ENCODE data around the gene PIEZO1. TPM values are rescaled to one million over a fixed set of nuclear protein-coding genes. Genes with fewer than 3 reads are reported as not detected.

The PIEZO1 gene
- polyA plus RNA-seq, 2 of the 4 experiments (the other 2 are of a cell fraction): 26.1 to 84.7 TPM

DNA sequence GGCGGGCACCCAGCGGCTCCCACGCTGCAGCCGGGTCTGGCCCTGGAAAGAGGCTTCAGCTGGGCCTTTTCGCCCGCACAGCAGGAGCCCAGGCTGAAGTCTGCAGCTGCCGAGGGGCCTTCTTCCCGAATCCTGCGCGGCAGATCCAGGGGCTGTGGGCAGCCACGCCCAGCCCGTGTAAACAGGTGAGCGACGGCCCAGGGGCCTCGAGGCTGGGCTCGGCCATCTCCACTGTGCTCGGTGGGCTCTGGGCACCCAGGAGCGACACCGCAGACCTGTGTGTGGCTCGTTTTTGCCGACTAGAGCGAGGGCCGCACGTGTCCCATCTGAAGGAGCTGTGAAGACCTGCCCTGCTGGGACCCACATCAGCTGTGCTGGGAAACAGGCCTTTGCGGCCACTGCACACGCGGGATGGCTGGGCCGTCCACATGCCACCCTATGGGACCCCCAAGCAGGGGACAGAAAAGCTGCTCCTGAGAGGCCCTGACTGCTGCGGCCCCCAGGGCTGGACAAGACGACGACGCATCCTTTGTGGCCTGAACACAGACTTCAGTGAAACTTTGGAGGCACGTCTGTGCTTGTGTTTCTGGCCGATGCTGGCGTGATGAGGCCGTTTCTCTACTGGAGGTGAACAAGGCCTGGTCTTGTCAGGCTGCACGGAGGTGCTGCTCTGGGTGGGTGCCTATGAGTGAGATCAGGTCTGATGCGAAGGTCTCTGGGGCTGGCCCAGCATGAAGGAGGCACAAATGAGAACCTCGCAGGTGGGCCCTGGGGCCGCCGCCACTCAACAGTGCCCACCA lies 31.9 kb upstream of the PIEZO1 start (continued):
- TF ChIP-seq, protein P1, sequence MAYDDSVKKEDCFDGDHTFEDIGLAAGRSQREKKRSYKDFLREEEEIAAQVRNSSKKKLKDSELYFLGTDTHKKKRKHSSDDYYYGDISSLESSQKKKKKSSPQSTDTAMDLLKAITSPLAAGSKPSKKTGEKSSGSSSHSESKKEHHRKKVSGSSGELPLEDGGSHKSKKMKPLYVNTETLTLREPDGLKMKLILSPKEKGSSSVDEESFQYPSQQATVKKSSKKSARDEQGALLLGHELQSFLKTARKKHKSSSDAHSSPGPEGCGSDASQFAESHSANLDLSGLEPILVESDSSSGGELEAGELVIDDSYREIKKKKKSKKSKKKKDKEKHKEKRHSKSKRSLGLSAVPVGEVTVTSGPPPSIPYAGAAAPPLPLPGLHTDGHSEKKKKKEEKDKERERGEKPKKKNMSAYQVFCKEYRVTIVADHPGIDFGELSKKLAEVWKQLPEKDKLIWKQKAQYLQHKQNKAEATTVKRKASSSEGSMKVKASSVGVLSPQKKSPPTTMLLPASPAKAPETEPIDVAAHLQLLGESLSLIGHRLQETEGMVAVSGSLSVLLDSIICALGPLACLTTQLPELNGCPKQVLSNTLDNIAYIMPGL (CRISPR knock-in tag; IDR thresholded peaks at IDR 0.05; ENCODE audit: borderline replicate concordance): no peak

DNA sequence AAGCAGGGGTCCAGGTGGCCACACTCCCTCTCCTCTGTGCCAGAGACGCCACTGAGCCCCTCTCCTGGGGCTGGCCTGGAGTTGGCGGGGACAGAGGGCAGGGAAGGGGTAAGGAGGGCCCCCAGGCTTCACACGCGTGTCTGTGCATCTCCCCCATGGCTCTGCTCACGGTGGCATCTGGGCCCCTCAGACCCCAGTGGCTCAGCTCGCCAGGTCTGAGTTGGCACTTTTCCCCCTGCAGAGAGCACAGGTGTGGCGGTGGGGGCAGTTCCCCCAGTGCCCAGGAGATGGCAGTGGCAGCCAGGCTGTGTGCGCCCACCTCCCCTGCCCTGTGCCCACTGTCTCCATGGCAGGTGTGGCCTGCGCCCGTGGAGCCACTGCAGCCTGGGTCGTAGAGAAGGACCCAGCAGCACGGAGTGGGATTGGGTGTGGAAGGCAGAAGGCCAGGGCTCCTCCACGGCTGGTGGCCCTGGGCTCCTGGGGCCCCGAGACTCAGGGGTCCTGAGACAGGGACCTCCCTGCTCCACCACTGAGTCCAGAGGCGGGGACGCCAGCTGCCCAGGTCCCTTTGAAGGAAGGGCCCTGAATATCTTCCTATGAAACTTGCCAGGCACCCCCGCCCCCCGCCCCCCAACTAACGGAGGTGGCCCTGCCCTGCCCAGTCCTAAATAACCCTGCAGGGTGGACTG lies 31.0 kb upstream of the PIEZO1 start:
- CTCF ChIA-PET: interaction anchor here (0.5 to 5.9 kb wide), 19 partner anchors 11 to 354 kb away, joined by 3 to 39 read pairs (median 3); partner anchors contain the start of genes GALNS and TRAPPC2L
- ATAC-seq: peak; percentile 23 to 47; a peak in 3 of 6 replicates
- H3K4me2 ChIP-seq: no peak overlapping the region
- no peak for FAIRE-seq
- DNase-seq (ENCODE audit: low read depth in 1 of 2, low spot score in 1 of 2): peak; percentile 37 to 46
- H3K27ac ChIP-seq: no peak overlapping the region
- H3K9me3 ChIP-seq: no peaks in the 10 kb centered on the region
- 68% methylated on average over 10 of the region's 19 CpGs for WGBS (ENCODE audit: missing lambda C conversion rate)
- H3K4me3 ChIP-seq: no peak overlapping the region
- H3K4me1 ChIP-seq: peaks cover 5% of the 10 kb centered on the region; the same call in 2 of the 3 replicates
- POLR2A ChIA-PET: no interaction called here
- no peak for TF ChIP-seq GATA3 (IDR thresholded peaks at IDR 0.05; ENCODE audit: borderline replicate concordance)
- TF ChIP-seq HOXB13 (CRISPR knock-in tag; IDR thresholded peaks at IDR 0.05; ENCODE audit: low read depth): no peak
- no peak for TF ChIP-seq HDAC2 (IDR thresholded peaks at IDR 0.05)
- TF ChIP-seq, protein P2, sequence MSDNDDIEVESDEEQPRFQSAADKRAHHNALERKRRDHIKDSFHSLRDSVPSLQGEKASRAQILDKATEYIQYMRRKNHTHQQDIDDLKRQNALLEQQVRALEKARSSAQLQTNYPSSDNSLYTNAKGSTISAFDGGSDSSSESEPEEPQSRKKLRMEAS (IDR thresholded peaks at IDR 0.05): 0 out of 2 replicates have a peak, but pooled peaks have one; percentile 7
- TF ChIP-seq KDM1A (IDR thresholded peaks at IDR 0.05; ENCODE audit: low read depth): no peak
- TF ChIP-seq JUNB (IDR thresholded peaks at IDR 0.05): no peak
- peak; percentile 78 to 87 for TF ChIP-seq RAD21 (conservative IDR thresholded peaks at IDR 0.05 in 1 of 2, IDR thresholded peaks at IDR 0.05 in 1 of 2)
- peak; percentile 61 for TF ChIP-seq SMC3 (IDR thresholded peaks at IDR 0.05)
- peak; percentile 88 for TF ChIP-seq MAFK (IDR thresholded peaks at IDR 0.05; ENCODE audit: partially characterized antibody)
- no peak for TF ChIP-seq TP53 (CRISPR knock-in tag; IDR thresholded peaks at IDR 0.05)
- no peak for TF ChIP-seq POLR2A (IDR thresholded peaks at IDR 0.05; ENCODE audit: low read length)
- TF ChIP-seq, protein P3, sequence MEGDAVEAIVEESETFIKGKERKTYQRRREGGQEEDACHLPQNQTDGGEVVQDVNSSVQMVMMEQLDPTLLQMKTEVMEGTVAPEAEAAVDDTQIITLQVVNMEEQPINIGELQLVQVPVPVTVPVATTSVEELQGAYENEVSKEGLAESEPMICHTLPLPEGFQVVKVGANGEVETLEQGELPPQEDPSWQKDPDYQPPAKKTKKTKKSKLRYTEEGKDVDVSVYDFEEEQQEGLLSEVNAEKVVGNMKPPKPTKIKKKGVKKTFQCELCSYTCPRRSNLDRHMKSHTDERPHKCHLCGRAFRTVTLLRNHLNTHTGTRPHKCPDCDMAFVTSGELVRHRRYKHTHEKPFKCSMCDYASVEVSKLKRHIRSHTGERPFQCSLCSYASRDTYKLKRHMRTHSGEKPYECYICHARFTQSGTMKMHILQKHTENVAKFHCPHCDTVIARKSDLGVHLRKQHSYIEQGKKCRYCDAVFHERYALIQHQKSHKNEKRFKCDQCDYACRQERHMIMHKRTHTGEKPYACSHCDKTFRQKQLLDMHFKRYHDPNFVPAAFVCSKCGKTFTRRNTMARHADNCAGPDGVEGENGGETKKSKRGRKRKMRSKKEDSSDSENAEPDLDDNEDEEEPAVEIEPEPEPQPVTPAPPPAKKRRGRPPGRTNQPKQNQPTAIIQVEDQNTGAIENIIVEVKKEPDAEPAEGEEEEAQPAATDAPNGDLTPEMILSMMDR (IDR thresholded peaks at IDR 0.05): peak; percentile 66
- TF ChIP-seq JUN (IDR thresholded peaks at IDR 0.05): peak in 1 of 2 experiments; percentile 12; a peak in 1 of 5 replicates

DNA sequence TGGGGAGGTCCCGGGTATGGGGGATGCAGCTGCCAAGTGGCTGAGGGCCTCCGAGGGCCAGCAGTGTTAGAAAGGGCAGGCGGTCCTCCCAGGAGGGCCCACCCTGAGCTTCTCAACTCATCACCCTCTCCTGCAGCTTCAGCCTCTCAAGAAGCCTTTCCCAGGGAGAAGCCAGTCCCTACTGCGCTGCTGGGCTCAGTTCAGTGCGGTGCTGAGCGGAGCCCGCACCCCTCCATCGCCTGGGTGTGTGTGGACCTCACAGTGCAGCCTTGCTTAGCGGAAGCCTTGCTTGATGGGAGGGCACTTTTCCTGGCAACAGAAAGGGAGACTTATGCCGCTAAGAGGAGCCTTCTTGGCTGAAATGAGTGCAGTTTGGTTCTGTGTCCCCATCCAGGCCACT lies 30.2 kb upstream of the PIEZO1 start:
- WGBS (ENCODE audit: missing lambda C conversion rate): 89% methylated on average over 10 of the region's 10 CpGs
- H3K4me1 ChIP-seq: peaks cover 10% of the 10 kb centered on the region
- no peaks in the 10 kb centered on the region for H3K9me3 ChIP-seq
- H3K27ac ChIP-seq: no peak overlapping the region
- no peak overlapping the region for H3K4me3 ChIP-seq
- FAIRE-seq: no peak
- ATAC-seq: no peak
- ChIA-PET CTCF (interaction anchor here (0.5 to 5.9 kb wide), 13 partner anchors 11 to 352 kb away, joined by 3 to 39 read pairs (median 3); partner anchors contain the start of genes GALNS and TRAPPC2L), POLR2A (no interaction called here)
- no peak overlapping the region for H3K4me2 ChIP-seq
- no peak for DNase-seq (ENCODE audit: low read depth in 1 of 2, low spot score in 1 of 2)
- TF ChIP-seq, protein P4, sequence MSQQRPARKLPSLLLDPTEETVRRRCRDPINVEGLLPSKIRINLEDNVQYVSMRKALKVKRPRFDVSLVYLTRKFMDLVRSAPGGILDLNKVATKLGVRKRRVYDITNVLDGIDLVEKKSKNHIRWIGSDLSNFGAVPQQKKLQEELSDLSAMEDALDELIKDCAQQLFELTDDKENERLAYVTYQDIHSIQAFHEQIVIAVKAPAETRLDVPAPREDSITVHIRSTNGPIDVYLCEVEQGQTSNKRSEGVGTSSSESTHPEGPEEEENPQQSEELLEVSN (IDR thresholded peaks at IDR 0.05; ENCODE audit: borderline replicate concordance, low read depth): no peak
- no peak for TF ChIP-seq FOXS1 (CRISPR knock-in tag; IDR thresholded peaks at IDR 0.05)
- no peak for TF ChIP-seq POLR2AphosphoS2 (conservative IDR thresholded peaks at IDR 0.05; ENCODE audit: low read length)
- TF ChIP-seq, protein P5, sequence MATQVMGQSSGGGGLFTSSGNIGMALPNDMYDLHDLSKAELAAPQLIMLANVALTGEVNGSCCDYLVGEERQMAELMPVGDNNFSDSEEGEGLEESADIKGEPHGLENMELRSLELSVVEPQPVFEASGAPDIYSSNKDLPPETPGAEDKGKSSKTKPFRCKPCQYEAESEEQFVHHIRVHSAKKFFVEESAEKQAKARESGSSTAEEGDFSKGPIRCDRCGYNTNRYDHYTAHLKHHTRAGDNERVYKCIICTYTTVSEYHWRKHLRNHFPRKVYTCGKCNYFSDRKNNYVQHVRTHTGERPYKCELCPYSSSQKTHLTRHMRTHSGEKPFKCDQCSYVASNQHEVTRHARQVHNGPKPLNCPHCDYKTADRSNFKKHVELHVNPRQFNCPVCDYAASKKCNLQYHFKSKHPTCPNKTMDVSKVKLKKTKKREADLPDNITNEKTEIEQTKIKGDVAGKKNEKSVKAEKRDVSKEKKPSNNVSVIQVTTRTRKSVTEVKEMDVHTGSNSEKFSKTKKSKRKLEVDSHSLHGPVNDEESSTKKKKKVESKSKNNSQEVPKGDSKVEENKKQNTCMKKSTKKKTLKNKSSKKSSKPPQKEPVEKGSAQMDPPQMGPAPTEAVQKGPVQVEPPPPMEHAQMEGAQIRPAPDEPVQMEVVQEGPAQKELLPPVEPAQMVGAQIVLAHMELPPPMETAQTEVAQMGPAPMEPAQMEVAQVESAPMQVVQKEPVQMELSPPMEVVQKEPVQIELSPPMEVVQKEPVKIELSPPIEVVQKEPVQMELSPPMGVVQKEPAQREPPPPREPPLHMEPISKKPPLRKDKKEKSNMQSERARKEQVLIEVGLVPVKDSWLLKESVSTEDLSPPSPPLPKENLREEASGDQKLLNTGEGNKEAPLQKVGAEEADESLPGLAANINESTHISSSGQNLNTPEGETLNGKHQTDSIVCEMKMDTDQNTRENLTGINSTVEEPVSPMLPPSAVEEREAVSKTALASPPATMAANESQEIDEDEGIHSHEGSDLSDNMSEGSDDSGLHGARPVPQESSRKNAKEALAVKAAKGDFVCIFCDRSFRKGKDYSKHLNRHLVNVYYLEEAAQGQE (IDR thresholded peaks at IDR 0.05): no peak
- TF ChIP-seq HOXB5 (CRISPR knock-in tag; IDR thresholded peaks at IDR 0.05): no peak
- TF ChIP-seq NR3C1 (IDR thresholded peaks at IDR 0.05): no peak
- no peak for TF ChIP-seq MYC (IDR thresholded peaks at IDR 0.05; ENCODE audit: borderline replicate concordance, low read length)
- no peak for TF ChIP-seq RFX5 (IDR thresholded peaks at IDR 0.05)
- TF ChIP-seq ZFP36 (IDR thresholded peaks at IDR 0.05; ENCODE audit: borderline replicate concordance, partially characterized antibody): no peak
- TF ChIP-seq KDM5A (IDR thresholded peaks at IDR 0.05): no peak
- TF ChIP-seq GATA3 (IDR thresholded peaks at IDR 0.05; ENCODE audit: borderline replicate concordance): no peak
- no peak for TF ChIP-seq RCOR1 (IDR thresholded peaks at IDR 0.05; ENCODE audit: low read depth, low read length)
